A673 (cell line): Measurements from ENCODE around the gene SMIM35.

Experiments used
- EZH2 ChIP-seq: fragments of 200-600 bp; sonication (generic); IDR thresholded peaks from 2 replicates; pipeline ENCODE4 v1.6.1; 2017; ENCODE audit warnings: borderline replicate concordance, low read depth, mild to moderate bottlenecking, mixed read lengths, antibody characterized with exemption, low read length; ENCODE audit not compliant: poor library complexity, severe bottlenecking
- TF ChIP-seq, protein P1 (sequence below): fragments of 300-800, 200-600 bp; sonication (generic); conservative IDR thresholded peaks from 2 replicates; pipeline ENCODE4 v1.5.1; 2017; ENCODE audit warnings: low read depth, mild to moderate bottlenecking, antibody characterized with exemption, low read length, moderate library complexity, mixed read lengths

DNA sequence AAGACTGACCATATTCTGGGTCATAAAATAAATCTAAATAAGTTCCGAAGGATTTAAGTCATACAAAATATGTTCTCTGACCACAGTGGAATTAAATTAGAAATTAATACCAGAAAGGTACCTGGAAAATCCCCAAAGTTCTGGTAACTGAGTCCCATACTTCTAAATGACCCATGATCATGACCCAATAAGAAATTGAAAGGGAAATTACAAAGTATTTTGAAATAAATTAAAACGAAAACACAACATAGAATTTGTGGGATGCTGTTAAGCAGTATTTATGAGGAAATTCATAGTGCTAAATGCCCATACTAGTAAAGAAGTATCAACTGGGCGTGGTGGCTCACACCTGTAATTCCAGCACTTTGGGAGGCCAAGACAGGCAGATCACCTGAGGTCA, 123.9 kb downstream of the SMIM35 start:
- no peak for TF ChIP-seq EZH2
- TF ChIP-seq, protein P1, sequence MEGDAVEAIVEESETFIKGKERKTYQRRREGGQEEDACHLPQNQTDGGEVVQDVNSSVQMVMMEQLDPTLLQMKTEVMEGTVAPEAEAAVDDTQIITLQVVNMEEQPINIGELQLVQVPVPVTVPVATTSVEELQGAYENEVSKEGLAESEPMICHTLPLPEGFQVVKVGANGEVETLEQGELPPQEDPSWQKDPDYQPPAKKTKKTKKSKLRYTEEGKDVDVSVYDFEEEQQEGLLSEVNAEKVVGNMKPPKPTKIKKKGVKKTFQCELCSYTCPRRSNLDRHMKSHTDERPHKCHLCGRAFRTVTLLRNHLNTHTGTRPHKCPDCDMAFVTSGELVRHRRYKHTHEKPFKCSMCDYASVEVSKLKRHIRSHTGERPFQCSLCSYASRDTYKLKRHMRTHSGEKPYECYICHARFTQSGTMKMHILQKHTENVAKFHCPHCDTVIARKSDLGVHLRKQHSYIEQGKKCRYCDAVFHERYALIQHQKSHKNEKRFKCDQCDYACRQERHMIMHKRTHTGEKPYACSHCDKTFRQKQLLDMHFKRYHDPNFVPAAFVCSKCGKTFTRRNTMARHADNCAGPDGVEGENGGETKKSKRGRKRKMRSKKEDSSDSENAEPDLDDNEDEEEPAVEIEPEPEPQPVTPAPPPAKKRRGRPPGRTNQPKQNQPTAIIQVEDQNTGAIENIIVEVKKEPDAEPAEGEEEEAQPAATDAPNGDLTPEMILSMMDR, result no peak
